ENCODE data around the gene HECW1. TPM values are rescaled to one million over a fixed set of nuclear protein-coding genes. Genes with fewer than 3 reads are reported as not detected.

Gene HECW1
- total RNA-seq, 1 experiment from 2014 or later: 2.7 TPM

DNA sequence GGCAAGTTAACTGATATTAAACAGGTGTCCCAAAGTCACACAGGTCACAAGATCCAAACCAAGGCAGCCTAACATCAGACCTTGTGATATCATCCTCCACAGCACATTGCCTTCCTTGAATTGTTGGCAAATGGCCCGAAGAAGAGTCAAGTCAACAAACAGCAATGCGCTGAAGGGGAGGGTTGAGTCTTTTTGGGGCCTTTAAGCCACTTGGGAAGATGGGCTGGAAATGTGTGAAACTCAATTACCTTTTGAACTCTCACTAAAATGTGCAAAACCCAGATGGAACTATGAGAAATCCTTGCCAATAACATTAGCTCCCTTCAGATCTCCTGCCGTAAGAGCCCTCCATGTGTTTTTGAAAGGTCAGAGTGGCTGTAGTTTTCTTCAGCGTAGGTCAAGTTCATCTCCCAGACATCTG, 422.6 kb downstream of the HECW1 start:
- DNase-seq: no peak
- Histone ChIP-seq H3K27me3 (ENCODE audit: insufficient read depth, low read depth) (peaks cover 53% of the 10 kb centered on the region), H3K4me2 (no peak overlapping the region), H3K4me3 (no peak overlapping the region), H3K9me2 (ENCODE audit: insufficient read depth) (no peaks in the 10 kb centered on the region), H3K27ac (no peak overlapping the region), H4K20me1 (ENCODE audit: insufficient read depth) (no peaks in the 10 kb centered on the region), H3K36me3 (ENCODE audit: low read depth) (no peaks in the 10 kb centered on the region), H2AFZ (no peak overlapping the region), H3K79me2 (ENCODE audit: low read depth) (no peaks in the 10 kb centered on the region), H3K9me3 (ENCODE audit: insufficient read depth, low read depth) (no peaks in the 10 kb centered on the region; the same call in 1 of the 2 replicates), H3K4me1 (replicated peaks; ENCODE audit: insufficient read depth) (peaks cover 8% of the 10 kb centered on the region; the same call in 1 of the 2 replicates), H3F3A (ENCODE audit: insufficient read depth, low read depth) (no peaks in the 10 kb centered on the region)
- ChIA-PET POLR2A (ENCODE audit: unreplicated experiment) (no interaction called here), CTCF (no interaction called here)
- intact Hi-C loops (cut with micrococcal nuclease; ENCODE audit: unreplicated experiment): no loop called here
- TF ChIP-seq EZH2 (IDR thresholded peaks at IDR 0.05; ENCODE audit: low read depth): no peak
- TF ChIP-seq, protein P1, sequence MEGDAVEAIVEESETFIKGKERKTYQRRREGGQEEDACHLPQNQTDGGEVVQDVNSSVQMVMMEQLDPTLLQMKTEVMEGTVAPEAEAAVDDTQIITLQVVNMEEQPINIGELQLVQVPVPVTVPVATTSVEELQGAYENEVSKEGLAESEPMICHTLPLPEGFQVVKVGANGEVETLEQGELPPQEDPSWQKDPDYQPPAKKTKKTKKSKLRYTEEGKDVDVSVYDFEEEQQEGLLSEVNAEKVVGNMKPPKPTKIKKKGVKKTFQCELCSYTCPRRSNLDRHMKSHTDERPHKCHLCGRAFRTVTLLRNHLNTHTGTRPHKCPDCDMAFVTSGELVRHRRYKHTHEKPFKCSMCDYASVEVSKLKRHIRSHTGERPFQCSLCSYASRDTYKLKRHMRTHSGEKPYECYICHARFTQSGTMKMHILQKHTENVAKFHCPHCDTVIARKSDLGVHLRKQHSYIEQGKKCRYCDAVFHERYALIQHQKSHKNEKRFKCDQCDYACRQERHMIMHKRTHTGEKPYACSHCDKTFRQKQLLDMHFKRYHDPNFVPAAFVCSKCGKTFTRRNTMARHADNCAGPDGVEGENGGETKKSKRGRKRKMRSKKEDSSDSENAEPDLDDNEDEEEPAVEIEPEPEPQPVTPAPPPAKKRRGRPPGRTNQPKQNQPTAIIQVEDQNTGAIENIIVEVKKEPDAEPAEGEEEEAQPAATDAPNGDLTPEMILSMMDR (conservative IDR thresholded peaks at IDR 0.05): no peak
- BruUV-seq (replicated peaks): no TSS peak

DNA sequence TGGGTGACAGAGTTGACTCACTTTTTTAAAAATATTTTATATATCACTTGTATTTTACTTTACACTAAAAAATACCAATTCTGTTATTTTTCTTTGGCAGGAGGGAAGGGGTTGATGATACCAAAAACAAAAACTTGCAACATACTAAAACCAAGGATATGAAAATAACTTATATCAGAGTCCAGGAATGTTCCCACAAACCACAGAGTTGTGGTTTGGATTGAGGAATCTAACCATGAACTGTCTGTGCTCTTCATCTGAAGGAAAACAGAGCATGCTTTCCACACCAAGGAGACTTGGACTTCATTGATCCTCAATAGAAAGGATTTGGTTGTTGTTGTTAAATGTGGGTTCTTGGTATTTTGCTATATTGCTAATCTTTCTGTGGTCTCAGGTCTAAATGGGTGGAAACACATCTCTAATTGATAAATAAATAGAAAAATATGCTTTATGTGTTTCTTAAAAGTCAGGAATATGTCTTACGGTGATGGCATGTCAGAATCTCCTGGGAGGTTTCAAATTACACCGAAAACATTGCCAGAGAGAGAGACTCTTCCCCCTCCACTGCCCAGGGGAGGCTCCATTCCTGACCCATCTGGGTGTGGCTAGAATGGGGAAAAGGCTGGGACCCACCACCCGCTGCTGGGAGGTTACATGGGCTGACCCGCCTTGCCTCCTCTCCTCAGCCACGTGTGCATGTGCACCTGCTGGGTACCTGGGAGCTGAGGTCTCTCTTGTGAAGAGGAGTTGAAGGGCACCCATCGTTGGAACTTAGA, 423.6 kb downstream of the HECW1 start:
- TF ChIP-seq, protein P1 (conservative IDR thresholded peaks at IDR 0.05): no peak
- TF ChIP-seq EZH2 (IDR thresholded peaks at IDR 0.05; ENCODE audit: low read depth): no peak
- intact Hi-C loops (cut with micrococcal nuclease; ENCODE audit: unreplicated experiment): no loop called here
- no peaks in the 10 kb centered on the region for H3K79me2 ChIP-seq (ENCODE audit: low read depth)
- no peak overlapping the region for H3K4me3 ChIP-seq
- POLR2A ChIA-PET (ENCODE audit: unreplicated experiment): no interaction called here
- no peak overlapping the region for H3K27ac ChIP-seq
- CTCF ChIA-PET: no interaction called here
- H4K20me1 ChIP-seq (ENCODE audit: insufficient read depth): no peaks in the 10 kb centered on the region
- H3K36me3 ChIP-seq (ENCODE audit: low read depth): no peaks in the 10 kb centered on the region
- H3K27me3 ChIP-seq (ENCODE audit: insufficient read depth, low read depth): peaks cover 49% of the 10 kb centered on the region
- BruUV-seq (replicated peaks): no TSS peak
- H3K9me2 ChIP-seq (ENCODE audit: insufficient read depth): no peaks in the 10 kb centered on the region
- H3K4me1 ChIP-seq (replicated peaks; ENCODE audit: insufficient read depth): peaks cover 8% of the 10 kb centered on the region; the same call in 1 of the 2 replicates
- DNase-seq: peak in 1 of 2 experiments; percentile 12
- no peaks in the 10 kb centered on the region for H3F3A ChIP-seq (ENCODE audit: insufficient read depth, low read depth)
- H3K9me3 ChIP-seq (ENCODE audit: insufficient read depth, low read depth): no peaks in the 10 kb centered on the region; the same call in 1 of the 2 replicates
- no peak overlapping the region for H3K4me2 ChIP-seq
- H2AFZ ChIP-seq: no peak overlapping the region

DNA sequence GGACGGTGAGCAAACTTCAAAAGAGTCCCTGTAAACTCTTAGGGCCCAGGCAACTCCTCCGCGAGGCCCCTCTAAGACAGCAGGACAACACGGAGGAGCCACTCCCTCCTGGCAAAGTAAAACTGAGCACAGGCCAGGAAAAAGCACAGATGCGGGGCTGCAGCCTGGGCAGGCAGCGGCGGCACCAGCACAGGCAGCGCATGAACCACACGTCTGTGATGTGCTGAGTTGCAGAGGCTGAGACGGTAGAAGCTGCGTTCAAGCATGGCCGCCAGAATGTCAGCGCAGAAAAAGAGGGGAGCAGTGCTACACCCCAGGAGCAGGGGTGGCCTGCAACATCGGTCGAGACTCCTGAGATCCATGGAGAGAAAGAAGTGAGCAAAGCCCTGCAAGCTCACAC, 424.3 kb downstream of the HECW1 start:
- POLR2A ChIA-PET (ENCODE audit: unreplicated experiment): no interaction called here
- intact Hi-C loops (cut with micrococcal nuclease; ENCODE audit: unreplicated experiment): no loop called here
- Histone ChIP-seq H2AFZ (no peak overlapping the region), H3K79me2 (ENCODE audit: low read depth) (no peaks in the 10 kb centered on the region), H3K27ac (no peak overlapping the region), H3K4me1 (replicated peaks; ENCODE audit: insufficient read depth) (peaks cover 8% of the 10 kb centered on the region; the same call in 1 of the 2 replicates), H3K4me3 (no peak overlapping the region), H3F3A (ENCODE audit: insufficient read depth, low read depth) (no peaks in the 10 kb centered on the region), H3K9me2 (ENCODE audit: insufficient read depth) (no peaks in the 10 kb centered on the region), H4K20me1 (ENCODE audit: insufficient read depth) (no peaks in the 10 kb centered on the region), H3K9me3 (ENCODE audit: insufficient read depth, low read depth) (no peaks in the 10 kb centered on the region; the same call in 1 of the 2 replicates), H3K4me2 (no peak overlapping the region), H3K36me3 (ENCODE audit: low read depth) (no peaks in the 10 kb centered on the region), H3K27me3 (ENCODE audit: insufficient read depth, low read depth) (peaks cover 41% of the 10 kb centered on the region)
- BruUV-seq (replicated peaks): no TSS peak
- CTCF ChIA-PET: no interaction called here
- TF ChIP-seq, protein P1 (conservative IDR thresholded peaks at IDR 0.05): no peak
- TF ChIP-seq EZH2 (IDR thresholded peaks at IDR 0.05; ENCODE audit: low read depth): no peak
- no peak for DNase-seq

Measured in PC-9 (cell line).